ENCODE data around the gene SRL.
A peak's percentile ranks its signal among the peaks of the same experiment; 100 is the strongest.

Gene SRL

GRCh38 chr16:4270595-4270994 is 28.7 kb upstream of the SRL start:
- TF ChIP-seq CTCF (IDR thresholded peaks at IDR 0.05; ENCODE audit: insufficient read depth, low read depth, low read length, missing control alignments), result no peak
- peak overlapping the region; percentile 74 for H3K4me3 ChIP-seq (ENCODE audit: low read depth, low read length)
- no peak for DNase-seq (ENCODE audit: low read depth)

DNA sequence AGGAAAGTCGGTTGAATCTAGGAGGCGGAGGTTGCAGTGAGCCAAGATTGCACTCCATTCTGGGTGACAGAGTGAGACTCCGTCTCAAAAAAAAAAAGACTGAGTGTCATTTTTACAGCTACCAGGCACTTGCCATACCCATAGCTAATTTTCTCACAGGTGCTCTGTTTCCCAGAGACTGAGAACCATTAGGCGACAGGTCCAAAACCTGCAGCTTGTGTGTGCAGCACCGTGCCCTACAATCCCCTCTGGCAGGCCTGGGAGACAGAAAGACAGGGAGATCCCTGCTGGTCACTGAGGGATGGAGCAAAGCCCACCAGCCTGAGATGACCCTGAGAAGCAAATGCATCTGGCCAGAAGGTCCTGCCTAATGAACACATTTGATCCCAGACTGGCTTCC is 28.2 kb upstream of the SRL start:
- H3K4me3 ChIP-seq (ENCODE audit: low read depth, low read length), result no peak overlapping the region
- no peak for TF ChIP-seq CTCF (IDR thresholded peaks at IDR 0.05; ENCODE audit: insufficient read depth, low read depth, low read length, missing control alignments)
- no peak for DNase-seq (ENCODE audit: low read depth)

- H3K4me3 ChIP-seq (ENCODE audit: low read depth, low read length), result no peak overlapping the region
- no peak for TF ChIP-seq CTCF (IDR thresholded peaks at IDR 0.05; ENCODE audit: insufficient read depth, low read depth, low read length, missing control alignments)
- DNase-seq (ENCODE audit: low read depth), result no peak
These were observed 24.5 kb upstream of the SRL start for GRCh38 chr16:4266372-4266771.

DNA sequence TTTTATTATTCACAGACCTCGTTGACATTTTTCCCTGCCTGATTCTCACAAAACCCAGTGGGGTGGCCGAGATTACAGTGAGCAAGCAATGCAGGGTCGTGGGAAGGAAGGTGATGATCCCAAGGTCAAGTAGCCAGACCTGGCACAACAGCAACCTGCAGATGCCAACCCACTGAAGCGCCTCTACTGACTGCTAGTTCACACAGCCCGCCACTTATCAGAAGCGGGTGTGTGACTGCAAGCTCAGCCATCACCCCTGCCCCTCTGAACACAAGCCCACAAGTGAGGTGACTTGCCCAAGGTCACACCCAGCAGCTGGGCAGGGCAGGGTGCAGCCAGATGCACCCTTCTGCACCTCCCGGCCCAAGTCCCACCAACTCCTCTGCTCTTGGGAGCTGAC is 23.8 kb upstream of the SRL start:
- no peak overlapping the region for H3K4me3 ChIP-seq (ENCODE audit: low read depth, low read length)
- DNase-seq (ENCODE audit: low read depth), result no peak

DNA sequence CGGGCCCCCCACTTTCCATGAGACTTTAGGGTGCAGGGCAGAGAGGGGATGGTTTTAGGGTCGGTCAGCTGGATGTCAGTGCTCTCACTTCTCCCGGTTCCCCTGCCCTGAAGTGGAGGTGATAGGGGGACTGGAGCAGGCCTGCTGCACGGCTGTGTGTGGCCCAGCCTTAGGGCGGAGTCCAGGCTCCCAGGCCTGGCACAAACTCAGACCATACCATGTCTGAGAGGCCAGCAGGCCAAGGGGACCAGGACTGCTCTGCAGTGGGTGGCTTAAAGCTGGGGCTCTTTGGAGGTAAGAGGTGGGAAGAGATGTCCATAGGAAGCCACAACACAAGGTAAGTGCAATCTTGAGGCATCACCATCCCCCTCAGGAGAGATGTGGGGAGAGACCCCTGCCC is 22.7 kb upstream of the SRL start:
- H3K4me3 ChIP-seq (ENCODE audit: low read depth, low read length), result no peak overlapping the region
- no peak for TF ChIP-seq CTCF (IDR thresholded peaks at IDR 0.05; ENCODE audit: insufficient read depth, low read depth, low read length, missing control alignments)
- no peak for DNase-seq (ENCODE audit: low read depth)

More for the DNA sequence above, 23.8 kb upstream of the SRL start:
- no peak for TF ChIP-seq CTCF (IDR thresholded peaks at IDR 0.05; ENCODE audit: insufficient read depth, low read depth, low read length, missing control alignments)

GRCh38 chr16:4263504-4264436 is 21.9 kb upstream of the SRL start:
- TF ChIP-seq CTCF (IDR thresholded peaks at IDR 0.05; ENCODE audit: insufficient read depth, low read depth, low read length, missing control alignments), result no peak
- DNase-seq (ENCODE audit: low read depth), result no peak
- no peak overlapping the region for H3K4me3 ChIP-seq (ENCODE audit: low read depth, low read length)
